Peyer's patch (tissue), 4 donors: ENCODE measurements around the gene MBTD1. TPM values are rescaled to one million over a fixed set of nuclear protein-coding genes. Genes with fewer than 3 reads are reported as not detected.
A peak's percentile ranks its signal among the peaks of the same experiment; 100 is the strongest.

Experiments used
- DNase-seq, 3 donors: peaks; one replicate each; pipeline ENCODE4 v3.0.0-alpha.2; 2017 to 2019
- H3K27ac ChIP-seq, 4 donors: fragments of 200-600 bp; sonication (generic); one replicate each; pipeline ENCODE4 v1.5.1; 2016 to 2019
- H3K27me3 ChIP-seq, 2 donors: fragments of 200-600 bp; sonication (generic); one replicate each; pipeline ENCODE4 v1.5.1; 2019
- H3K36me3 ChIP-seq, 3 donors: fragments of 200-600 bp; sonication (generic); one replicate each; pipeline ENCODE4 v1.5.1; 2016 to 2019
- H3K4me1 ChIP-seq, 4 donors: fragments of 200-600 bp; sonication (generic); one replicate each; pipeline ENCODE4 v1.5.1; 2016 to 2019
- H3K4me3 ChIP-seq, 4 donors: fragments of 200-600 bp; sonication (generic); 1 replicate in 3 of 4; 2 replicates in 1 of 4; pipeline ENCODE4 v1.5.1; 2016 to 2019; ENCODE audit warnings: mild to moderate bottlenecking in 1 of 4
- H3K9me3 ChIP-seq, 4 donors: fragments of 200-600 bp; sonication (generic); one replicate each; pipeline ENCODE4 v1.5.1; 2016 to 2019; ENCODE audit warnings: mild to moderate bottlenecking in 1 of 4
- CTCF ChIP-seq, 6 experiments: fragments of 450-650 bp in 4 of 6; fragments of 200-600 bp in 2 of 6; sonication (generic) in 1 of 6; IDR thresholded peaks; one replicate each; pipeline ENCODE4 v1.5.1; 2017 to 2019; ENCODE audit warnings: antibody characterized with exemption in 6 of 6, mild to moderate bottlenecking in 3 of 6, moderate library complexity in 1 of 6
- POLR2A ChIP-seq, 2 donors: fragments of 450-650 bp; IDR thresholded peaks; one replicate each; pipeline ENCODE4 v1.5.1; 2017; ENCODE audit warnings: antibody characterized with exemption in 2 of 2, mild to moderate bottlenecking in 2 of 2, moderate library complexity in 2 of 2
- total RNA-seq, 4 donors: library from RNA; depleted of rRNA; stranded (reverse); fragments of >200 nt; gene quantifications; one replicate each; pipeline ENCODE4 v1.1.0, GENCODE V29; 2016

Gene MBTD1
- total RNA-seq, 4 donors from 2014 or later = 13.2 to 27.6 (median 24.7) TPM

GRCh38 chr17:51144266-51145022, 115.4 kb downstream of the MBTD1 start:
- Histone ChIP-seq H3K36me3 (no peaks in the 10 kb centered on the region), H3K9me3 (no peaks in the 10 kb centered on the region), H3K27me3 (no peaks in the 10 kb centered on the region), H3K4me3 (no peak overlapping the region), H3K27ac (peak overlapping the region in 1 of 4 donors; percentile 50), H3K4me1 (peaks cover 0 to 4% (median 0%) of the 10 kb centered on the region in 4 donors)
- TF ChIP-seq POLR2A (IDR thresholded peaks at IDR 0.05) (no peak), CTCF (IDR thresholded peaks at IDR 0.05) (no peak)
- no peak for DNase-seq

GRCh38 chr17:51142597-51142996, 117.3 kb downstream of the MBTD1 start:
- H3K4me3 ChIP-seq = no peak overlapping the region

GRCh38 chr17:51135956-51136355, 123.9 kb downstream of the MBTD1 start:
- Histone ChIP-seq H3K36me3 (no peaks in the 10 kb centered on the region), H3K4me1 (peaks cover 0 to 11% (median 1%) of the 10 kb centered on the region in 4 donors), H3K9me3 (no peaks in the 10 kb centered on the region), H3K27ac (no peak overlapping the region), H3K4me3 (no peak overlapping the region), H3K27me3 (no peaks in the 10 kb centered on the region)
- TF ChIP-seq CTCF (IDR thresholded peaks at IDR 0.05) (no peak), POLR2A (IDR thresholded peaks at IDR 0.05) (no peak)
- DNase-seq = no peak

More at GRCh38 chr17:51142597-51142996, 117.3 kb downstream of the MBTD1 start:
- no peak for TF ChIP-seq CTCF (IDR thresholded peaks at IDR 0.05)
- TF ChIP-seq POLR2A (IDR thresholded peaks at IDR 0.05) = no peak
- Histone ChIP-seq H3K36me3 (no peaks in the 10 kb centered on the region), H3K27ac (no peak overlapping the region), H3K9me3 (no peaks in the 10 kb centered on the region), H3K27me3 (no peaks in the 10 kb centered on the region), H3K4me1 (peaks cover 0 to 4% (median 0%) of the 10 kb centered on the region in 4 donors)
- no peak for DNase-seq

GRCh38 chr17:51133365-51133764, 126.5 kb downstream of the MBTD1 start:
- H3K9me3 ChIP-seq = no peaks in the 10 kb centered on the region
- H3K27me3 ChIP-seq = no peaks in the 10 kb centered on the region
- H3K36me3 ChIP-seq = no peaks in the 10 kb centered on the region
- H3K4me3 ChIP-seq = no peak overlapping the region
- TF ChIP-seq POLR2A (IDR thresholded peaks at IDR 0.05) = no peak
- TF ChIP-seq CTCF (IDR thresholded peaks at IDR 0.05) = no peak
- H3K27ac ChIP-seq = peak overlapping the region in 2 of 4 donors; percentile 49 to 65
- no peak for DNase-seq
- H3K4me1 ChIP-seq = peaks cover 0 to 19% (median 1%) of the 10 kb centered on the region in 4 donors

- H3K27ac ChIP-seq = peak overlapping the region in 2 of 4 donors; percentile 49 to 65
- no peaks in the 10 kb centered on the region for H3K36me3 ChIP-seq
- no peak for DNase-seq
- H3K4me1 ChIP-seq = peaks cover 0 to 20% (median 1%) of the 10 kb centered on the region in 4 donors
- no peak overlapping the region for H3K4me3 ChIP-seq
- no peak for TF ChIP-seq CTCF (IDR thresholded peaks at IDR 0.05)
- TF ChIP-seq POLR2A (IDR thresholded peaks at IDR 0.05) = no peak
- H3K9me3 ChIP-seq = no peaks in the 10 kb centered on the region
- H3K27me3 ChIP-seq = no peaks in the 10 kb centered on the region
Observed at GRCh38 chr17:51132964-51133319, 126.9 kb downstream of the MBTD1 start.
